Adrenal gland (tissue), 5 donors: ENCODE results near the gene HDLBP.
"Not testable (repeated sequence)": the region's sequence is repeated elsewhere in the genome, so short reads cannot be mapped to it uniquely, and the experiment has no call there.

Experiments used
- CTCF ChIP-seq, 6 experiments: fragments of 450-650 bp in 4 of 6; fragments of 200-600 bp in 2 of 6; sonication (generic) in 1 of 6; IDR thresholded peaks; 1 replicate in 5 of 6; 2 replicates in 1 of 6; pipeline versions ENCODE4 v1.5.1 to v1.8.0; 2016 to 2021; ENCODE audit warnings: antibody characterized with exemption in 6 of 6, mild to moderate bottlenecking in 2 of 6, moderate library complexity in 1 of 6
- POLR2A ChIP-seq, 2 donors: fragments of 450-650 bp; IDR thresholded peaks; one replicate each; pipeline ENCODE4 v1.6.1; 2017; ENCODE audit warnings: antibody characterized with exemption in 2 of 2, mild to moderate bottlenecking in 2 of 2, moderate library complexity in 1 of 2
- donor health status: DM: no; HTN: no; CAD: no.

GRCh38 chr2:241318830-241319229, 3.4 kb upstream of the HDLBP start:
- not testable (repeated sequence) for TF ChIP-seq CTCF, POLR2A (IDR thresholded peaks at IDR 0.05)
